Suprapubic skin (tissue), 4 donors: Measurements from ENCODE around the gene HOXB3. TPM values are rescaled to one million over a fixed set of nuclear protein-coding genes. Genes with fewer than 3 reads are reported as not detected.

Source experiments
- DNase-seq, 2 donors: peaks; one replicate each; pipeline ENCODE4 v3.0.0-alpha.2; 2019; ENCODE audit warnings: low spot score in 2 of 2
- H3K27ac ChIP-seq: fragments of 200-600 bp; sonication (generic); one replicate; pipeline ENCODE4 v1.5.1; 2019
- H3K27me3 ChIP-seq: fragments of 200-600 bp; sonication (generic); one replicate; pipeline ENCODE4 v1.5.1; 2019
- H3K36me3 ChIP-seq: fragments of 200-600 bp; sonication (generic); one replicate; pipeline ENCODE4 v1.5.1; 2019
- H3K4me1 ChIP-seq: fragments of 200-600 bp; sonication (generic); one replicate; pipeline ENCODE4 v1.5.1; 2019
- H3K4me3 ChIP-seq: fragments of 200-600 bp; sonication (generic); one replicate; pipeline ENCODE4 v1.5.1; 2019; ENCODE audit warnings: mild to moderate bottlenecking
- H3K9me3 ChIP-seq: fragments of 200-600 bp; sonication (generic); one replicate; pipeline ENCODE4 v1.5.1; 2019
- CTCF ChIP-seq, 2 donors: fragments of 200-600 bp in 1 of 2; fragments of 450-650 bp in 1 of 2; sonication (generic) in 1 of 2; IDR thresholded peaks; one replicate each; pipeline ENCODE4 v1.5.1; 2016 to 2019; ENCODE audit warnings: antibody characterized with exemption in 2 of 2, mild to moderate bottlenecking in 1 of 2, moderate library complexity in 1 of 2
- EP300 ChIP-seq: sonication (generic); formaldehyde crosslinking; IDR thresholded peaks from one replicate; pipeline ENCODE4 v1.6.1; 2017; ENCODE audit warnings: antibody characterized with exemption
- POLR2A ChIP-seq, 2 donors: fragments of 450-650 bp; IDR thresholded peaks; one replicate each; pipeline ENCODE4 v1.6.1; 2017; ENCODE audit warnings: antibody characterized with exemption in 2 of 2, mild to moderate bottlenecking in 2 of 2, moderate library complexity in 2 of 2
- POLR2AphosphoS5 ChIP-seq, 3 donors: sonication (generic); formaldehyde crosslinking; IDR thresholded peaks; one replicate each; pipeline ENCODE4 v1.6.1; 2017; ENCODE audit warnings: antibody characterized with exemption in 3 of 3
- WGBS: methylation state at CpG from one replicate; pipeline ENCODE4 v1.1.5; 2018; 5-methylcytosine and 5-hydroxymethylcytosine counted together
- total RNA-seq, 4 donors: library from RNA; depleted of rRNA; stranded (reverse); fragments of >200 nt; gene quantifications; one replicate each; pipeline ENCODE4 v1.1.0, GENCODE V29; 2016

The HOXB3 gene
- total RNA-seq, 4 donors from 2014 or later, result 2.3 to 20.8 (median 3.9) TPM

GRCh38 chr17:48589060-48589830 is 796 bp downstream of the HOXB3 start:
- TF ChIP-seq CTCF (IDR thresholded peaks at IDR 0.05), result no peak
- TF ChIP-seq POLR2AphosphoS5 (IDR thresholded peaks at IDR 0.05), result no peak
- no peak for TF ChIP-seq EP300
- TF ChIP-seq POLR2A (IDR thresholded peaks at IDR 0.05), result no peak
- H3K4me3 ChIP-seq, result peak overlapping the region; percentile 6
- DNase-seq, result no peak
- no peaks in the 10 kb centered on the region for H3K9me3 ChIP-seq
- H3K27me3 ChIP-seq, result peaks cover 5% of the 10 kb centered on the region
- H3K27ac ChIP-seq, result peak overlapping the region; percentile 19
- H3K36me3 ChIP-seq, result no peaks in the 10 kb centered on the region
- WGBS, result 63% methylated on average over 10 of the region's 10 CpGs
- H3K4me1 ChIP-seq, result peaks cover 48% of the 10 kb centered on the region

GRCh38 chr17:48588528-48588927 is 1.5 kb downstream of the HOXB3 start:
- no peak for DNase-seq
- H3K4me1 ChIP-seq, result peaks cover 52% of the 10 kb centered on the region
- H3K4me3 ChIP-seq, result no peak overlapping the region
- H3K27me3 ChIP-seq, result peaks cover 5% of the 10 kb centered on the region
- TF ChIP-seq POLR2A (IDR thresholded peaks at IDR 0.05) (no peak), CTCF (IDR thresholded peaks at IDR 0.05) (no peak), POLR2AphosphoS5 (IDR thresholded peaks at IDR 0.05) (no peak), EP300 (no peak)
- H3K9me3 ChIP-seq, result no peaks in the 10 kb centered on the region
- no peaks in the 10 kb centered on the region for H3K36me3 ChIP-seq
- H3K27ac ChIP-seq, result no peak overlapping the region
- WGBS, result 50% methylated on average over 2 of the region's 2 CpGs

- 72% methylated on average over 2 of the region's 2 CpGs for WGBS
- Histone ChIP-seq H3K27ac (peak overlapping the region; percentile 10), H3K27me3 (peaks cover 5% of the 10 kb centered on the region), H3K4me1 (peaks cover 48% of the 10 kb centered on the region), H3K9me3 (no peaks in the 10 kb centered on the region), H3K4me3 (no peak overlapping the region), H3K36me3 (no peaks in the 10 kb centered on the region)
- no peak for DNase-seq
- no peak for TF ChIP-seq POLR2A (IDR thresholded peaks at IDR 0.05)
- TF ChIP-seq POLR2AphosphoS5 (IDR thresholded peaks at IDR 0.05), result no peak
- no peak for TF ChIP-seq CTCF (IDR thresholded peaks at IDR 0.05)
- no peak for TF ChIP-seq EP300
Measured at GRCh38 chr17:48588074-48588415, 2.0 kb downstream of the HOXB3 start.

GRCh38 chr17:48587276-48588073 is 2.6 kb downstream of the HOXB3 start:
- Histone ChIP-seq H3K4me1 (peaks cover 52% of the 10 kb centered on the region), H3K27ac (peak overlapping the region; percentile 77), H3K27me3 (peaks cover 4% of the 10 kb centered on the region), H3K9me3 (no peaks in the 10 kb centered on the region), H3K4me3 (no peak overlapping the region), H3K36me3 (no peaks in the 10 kb centered on the region)
- WGBS, result 70% methylated on average over 5 of the region's 5 CpGs
- DNase-seq, result no peak
- TF ChIP-seq CTCF (IDR thresholded peaks at IDR 0.05) (no peak), POLR2A (IDR thresholded peaks at IDR 0.05) (no peak), EP300 (no peak), POLR2AphosphoS5 (IDR thresholded peaks at IDR 0.05) (no peak)
